HEK293 (cell line): ENCODE measurements around the gene SLC3A2.

Experiments used
- CTCF ChIA-PET: fragments of 350-600 bp; formaldehyde crosslinking; extraction: SDS; loops from one replicate; lab custom pipeline; 2021; ENCODE audit warnings: antibody characterized with exemption; lab: Yijun Ruan, JAX
- POLR2A ChIA-PET: fragments of 300-600 bp; formaldehyde crosslinking; extraction: SDS; loops from one replicate; lab custom pipeline; 2020; ENCODE audit warnings: antibody characterized with exemption, inconsistent platforms; lab: Yijun Ruan, JAX
- H3K27ac ChIP-seq: fragments of 200-500 bp; sonication (Bioruptor generic); 2 replicates; pipeline ENCODE4 v1.5.1; 2014; ENCODE audit warnings: low read depth, low read length, control low read depth, inconsistent platforms; ENCODE audit errors: extremely low read depth
- H3K36me3 ChIP-seq, 2 experiments: fragments of 200-500 bp in 1 of 2; sonication (Bioruptor generic) in 1 of 2; 1 replicate in 1 of 2; 2 replicates in 1 of 2; pipeline ENCODE4 v1.5.1; 2014 to 2017; ENCODE audit warnings: inconsistent platforms in 2 of 2, low read length in 2 of 2; ENCODE audit not compliant: control insufficient read depth in 2 of 2, insufficient read depth in 1 of 2
- H3K4me1 ChIP-seq: fragments of 200-500 bp; sonication (Bioruptor generic); 2 replicates; pipeline ENCODE4 v1.5.1; 2014; ENCODE audit warnings: mild to moderate bottlenecking, low read length, inconsistent platforms; ENCODE audit not compliant: control insufficient read depth, insufficient read depth
- H3K4me3 ChIP-seq: 2 replicates; pipeline ENCODE4 v1.5.1; 2011; ENCODE audit warnings: low read depth, mild to moderate bottlenecking, control low read depth, low read length, moderate library complexity
- H3K9me3 ChIP-seq: fragments of 200-500 bp; sonication (Bioruptor generic); 2 replicates; pipeline ENCODE4 v1.5.1; 2014; ENCODE audit warnings: low read depth, low read length, inconsistent platforms; ENCODE audit not compliant: control insufficient read depth, insufficient read depth
- EGR2 ChIP-seq: fragments of 450-650 bp; formaldehyde crosslinking; IDR thresholded peaks from 2 replicates; pipeline ENCODE4 v1.5.1; 2016; ENCODE audit warnings: low read depth, missing biosample characterization, missing genetic modification characterization
- GFI1B ChIP-seq: fragments of 450-650 bp; formaldehyde crosslinking; IDR thresholded peaks from 2 replicates; pipeline ENCODE4 v1.5.1; 2016; ENCODE audit warnings: missing biosample characterization, missing genetic modification characterization
- GLI2 ChIP-seq: fragments of 450-650 bp; formaldehyde crosslinking; IDR thresholded peaks from 2 replicates; pipeline ENCODE4; 2017; ENCODE audit warnings: missing biosample characterization, missing genetic modification characterization, low read depth, borderline replicate concordance
- PRDM10 ChIP-seq: fragments of 450-650 bp; formaldehyde crosslinking; IDR thresholded peaks from 2 replicates; pipeline ENCODE4 v1.5.1; 2016; ENCODE audit warnings: missing biosample characterization, missing genetic modification characterization
- RBAK ChIP-seq: fragments of 450-650 bp; formaldehyde crosslinking; IDR thresholded peaks from 2 replicates; pipeline ENCODE4 v1.5.1; 2016; ENCODE audit warnings: missing biosample characterization, missing genetic modification characterization
- SP2 ChIP-seq: fragments of 450-650 bp; formaldehyde crosslinking; IDR thresholded peaks from 2 replicates; pipeline ENCODE4 v1.5.1; 2016; ENCODE audit warnings: missing biosample characterization, missing genetic modification characterization
- SP3 ChIP-seq: fragments of 450-650 bp; formaldehyde crosslinking; IDR thresholded peaks from 2 replicates; pipeline ENCODE4 v1.5.1; 2016; ENCODE audit warnings: missing biosample characterization, missing genetic modification characterization
- TCF7L2 ChIP-seq: IDR thresholded peaks from 2 replicates; pipeline ENCODE4 v1.6.1; 2011; ENCODE audit warnings: low read depth, mild to moderate bottlenecking, inconsistent platforms, low read length, moderate library complexity, borderline replicate concordance
- ZNF266 ChIP-seq: fragments of 450-650 bp; formaldehyde crosslinking; IDR thresholded peaks from 2 replicates; pipeline ENCODE4 v1.5.1; 2016; ENCODE audit warnings: missing biosample characterization, missing genetic modification characterization, low read depth
- ZNF335 ChIP-seq: fragments of 450-650 bp; formaldehyde crosslinking; conservative IDR thresholded peaks from 2 replicates; pipeline ENCODE4 v1.5.1; 2016; ENCODE audit warnings: missing biosample characterization, missing genetic modification characterization
- ZNF501 ChIP-seq: fragments of 450-650 bp; formaldehyde crosslinking; IDR thresholded peaks from 2 replicates; pipeline ENCODE4 v1.5.1; 2016; ENCODE audit warnings: missing biosample characterization, missing genetic modification characterization
- ZNF518A ChIP-seq: fragments of 450-650 bp; formaldehyde crosslinking; conservative IDR thresholded peaks from 2 replicates; pipeline ENCODE4 v1.5.1; 2016; ENCODE audit warnings: low read depth, missing biosample characterization, missing genetic modification characterization
- ZNF585B ChIP-seq: fragments of 450-650 bp; formaldehyde crosslinking; IDR thresholded peaks from 2 replicates; pipeline ENCODE4 v1.5.1; 2016; ENCODE audit warnings: missing biosample characterization, missing genetic modification characterization
- ZNF623 ChIP-seq: fragments of 450-650 bp; formaldehyde crosslinking; IDR thresholded peaks from 2 replicates; pipeline ENCODE4 v1.5.1; 2016; ENCODE audit warnings: missing biosample characterization, missing genetic modification characterization
- ZNF777 ChIP-seq: fragments of 450-650 bp; formaldehyde crosslinking; IDR thresholded peaks from 2 replicates; pipeline ENCODE4 v1.5.1; 2017; ENCODE audit warnings: missing biosample characterization, missing genetic modification characterization, borderline replicate concordance
- ZSCAN18 ChIP-seq: fragments of 450-650 bp; formaldehyde crosslinking; IDR thresholded peaks from 2 replicates; pipeline ENCODE4 v1.5.1; 2016; ENCODE audit warnings: missing biosample characterization, missing genetic modification characterization
- TF ChIP-seq, protein P1 (sequence below): fragments of 450-650 bp; formaldehyde crosslinking; IDR thresholded peaks from 2 replicates; pipeline ENCODE4 v1.5.1; 2017; ENCODE audit warnings: missing biosample characterization, missing genetic modification characterization
- TF ChIP-seq, protein P2 (sequence below): fragments of 450-650 bp; formaldehyde crosslinking; IDR thresholded peaks from 2 replicates; pipeline ENCODE4 v1.5.1; 2016; ENCODE audit warnings: missing biosample characterization, missing genetic modification characterization

Gene SLC3A2

GRCh38 chr11:62831520-62832335 lies 49.0 kb upstream of the SLC3A2 start, which contains the start of gene STX5:
TSS of gene STX5 (minus strand) at chr11:62832051. CDS start at chr11:62831243, 808 bp downstream.
- POLR2A ChIA-PET = interaction anchor here (0.5 to 5.1 kb wide), 42 partner anchors 9 to 407 kb away, joined by 3 to 93 read pairs (median 5); partner anchors contain the start of genes BSCL2, C11orf98, CSKMT and EEF1G
- Histone ChIP-seq H3K36me3 (peaks cover 0 to 61% of the 10 kb centered on the region in 2 experiments; a peak in 2 of 3 replicates), H3K4me1 (peaks cover 2% of the 10 kb centered on the region; the same call in 1 of the 2 replicates), H3K27ac (peak within 1 kb of the TSS; percentile 88), H3K4me3 (peak within 1 kb of the TSS; percentile 87), H3K9me3 (no peaks in the 10 kb centered on the region)
- CTCF ChIA-PET = interaction anchor here (1.5 kb wide), 1 partner anchor 44 kb away, joined by 13 read pairs; the partner anchor contains the start of gene TMEM179B
- peak; percentile 91 for TF ChIP-seq SP2 (tag by site-specific recombination)
- no peak for TF ChIP-seq GFI1B (tag by site-specific recombination)
- TF ChIP-seq, protein P1, sequence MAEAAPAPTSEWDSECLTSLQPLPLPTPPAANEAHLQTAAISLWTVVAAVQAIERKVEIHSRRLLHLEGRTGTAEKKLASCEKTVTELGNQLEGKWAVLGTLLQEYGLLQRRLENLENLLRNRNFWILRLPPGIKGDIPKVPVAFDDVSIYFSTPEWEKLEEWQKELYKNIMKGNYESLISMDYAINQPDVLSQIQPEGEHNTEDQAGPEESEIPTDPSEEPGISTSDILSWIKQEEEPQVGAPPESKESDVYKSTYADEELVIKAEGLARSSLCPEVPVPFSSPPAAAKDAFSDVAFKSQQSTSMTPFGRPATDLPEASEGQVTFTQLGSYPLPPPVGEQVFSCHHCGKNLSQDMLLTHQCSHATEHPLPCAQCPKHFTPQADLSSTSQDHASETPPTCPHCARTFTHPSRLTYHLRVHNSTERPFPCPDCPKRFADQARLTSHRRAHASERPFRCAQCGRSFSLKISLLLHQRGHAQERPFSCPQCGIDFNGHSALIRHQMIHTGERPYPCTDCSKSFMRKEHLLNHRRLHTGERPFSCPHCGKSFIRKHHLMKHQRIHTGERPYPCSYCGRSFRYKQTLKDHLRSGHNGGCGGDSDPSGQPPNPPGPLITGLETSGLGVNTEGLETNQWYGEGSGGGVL = no peak
- TF ChIP-seq ZNF501 = peak; percentile 50; the same call in 1 of the 2 replicates
- TF ChIP-seq RBAK (tag by site-specific recombination) = no peak
- TF ChIP-seq ZNF518A (tag by site-specific recombination) = no peak; the same call in 1 of the 2 replicates
- no peak for TF ChIP-seq ZNF585B (tag by site-specific recombination)
- TF ChIP-seq ZNF335 = peak; percentile 85
- TF ChIP-seq PRDM10 = peak; percentile 88
- no peak for TF ChIP-seq ZNF777 (tag by site-specific recombination)
- peak; percentile 74 for TF ChIP-seq EGR2 (tag by site-specific recombination)
- TF ChIP-seq GLI2 (tag by site-specific recombination) = no peak
- no peak for TF ChIP-seq ZSCAN18 (tag by site-specific recombination)
- no peak for TF ChIP-seq ZNF623 (tag by site-specific recombination)
- no peak for TF ChIP-seq TCF7L2
- no peak for TF ChIP-seq ZNF266 (tag by site-specific recombination)
- TF ChIP-seq, protein P2, sequence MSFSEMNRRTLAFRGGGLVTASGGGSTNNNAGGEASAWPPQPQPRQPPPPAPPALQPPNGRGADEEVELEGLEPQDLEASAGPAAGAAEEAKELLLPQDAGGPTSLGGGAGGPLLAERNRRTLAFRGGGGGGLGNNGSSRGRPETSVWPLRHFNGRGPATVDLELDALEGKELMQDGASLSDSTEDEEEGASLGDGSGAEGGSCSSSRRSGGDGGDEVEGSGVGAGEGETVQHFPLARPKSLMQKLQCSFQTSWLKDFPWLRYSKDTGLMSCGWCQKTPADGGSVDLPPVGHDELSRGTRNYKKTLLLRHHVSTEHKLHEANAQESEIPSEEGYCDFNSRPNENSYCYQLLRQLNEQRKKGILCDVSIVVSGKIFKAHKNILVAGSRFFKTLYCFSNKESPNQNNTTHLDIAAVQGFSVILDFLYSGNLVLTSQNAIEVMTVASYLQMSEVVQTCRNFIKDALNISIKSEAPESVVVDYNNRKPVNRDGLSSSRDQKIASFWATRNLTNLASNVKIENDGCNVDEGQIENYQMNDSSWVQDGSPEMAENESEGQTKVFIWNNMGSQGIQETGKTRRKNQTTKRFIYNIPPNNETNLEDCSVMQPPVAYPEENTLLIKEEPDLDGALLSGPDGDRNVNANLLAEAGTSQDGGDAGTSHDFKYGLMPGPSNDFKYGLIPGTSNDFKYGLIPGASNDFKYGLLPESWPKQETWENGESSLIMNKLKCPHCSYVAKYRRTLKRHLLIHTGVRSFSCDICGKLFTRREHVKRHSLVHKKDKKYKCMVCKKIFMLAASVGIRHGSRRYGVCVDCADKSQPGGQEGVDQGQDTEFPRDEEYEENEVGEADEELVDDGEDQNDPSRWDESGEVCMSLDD (tag by site-specific recombination) = no peak
- peak; percentile 88 for TF ChIP-seq SP3 (tag by site-specific recombination)
